Motor neuron (in vitro differentiated cells): ENCODE data around the gene MAST4. TPM values are rescaled to one million over a fixed set of nuclear protein-coding genes. Genes with fewer than 3 reads are reported as not detected.
A peak's percentile ranks its signal among the peaks of the same experiment; 100 is the strongest.
"Not testable (repeated sequence)": the region's sequence is repeated elsewhere in the genome, so short reads cannot be mapped to it uniquely, and the experiment has no call there.

Source experiments
- ATAC-seq, 8 experiments: fragments of 200-7000 bp; cut with Tn5 transposase; replicated peaks in 6 of 8; 2 replicates each; pipeline ENCODE4 v1.8.0; 2021; ENCODE audit warnings: mild to moderate bottlenecking in 8 of 8, moderate library complexity in 8 of 8
- H3K27ac ChIP-seq, 2 donors: fragments of 250-450 bp; sonication (Bioruptor Pico); 2 replicates each; pipeline ENCODE4 v1.9.0; 2021; ENCODE audit warnings: antibody characterized with exemption in 2 of 2, mild to moderate bottlenecking in 2 of 2, moderate library complexity in 1 of 2
- H3K4me1 ChIP-seq, 2 donors: fragments of 250-450 bp; sonication (Bioruptor Pico); replicated peaks in 1 of 2; 2 replicates each; pipeline ENCODE4 v1.6.1; 2021; ENCODE audit warnings: antibody characterized with exemption in 2 of 2, mild to moderate bottlenecking in 2 of 2, moderate library complexity in 1 of 2
- H3K4me3 ChIP-seq, 5 donors: fragments of 250-450 bp; sonication (Bioruptor Pico); 2 replicates each; pipeline ENCODE4 v1.9.0; 2021; ENCODE audit warnings: antibody characterized with exemption in 5 of 5, mild to moderate bottlenecking in 5 of 5, moderate library complexity in 4 of 5
- WGBS, 10 experiments: fragments of 450-650 bp; shearing (Covaris generic); methylation state at CpG; one replicate each; pipeline ENCODE4 v1.0.0; 2022; 5-methylcytosine and 5-hydroxymethylcytosine counted together
- in situ Hi-C, 9 experiments: fragments of 400-800 bp; cut with MboI; loops; one replicate each; pipeline ENCODE4 v1.15.0; 2021; ENCODE audit warnings: low sequenced_read_pairs in 9 of 9, low pct_unique_long_range_greater_than_20kb in 2 of 9; ENCODE audit not compliant: unreplicated experiment in 9 of 9
- total RNA-seq, 8 experiments: library from RNA; unstranded; fragments of 300-600 nt; gene quantifications; 2 replicates each; pipeline versions ENCODE4 v1.2.3 to v1.2.4, GENCODE V29; 2022

Gene MAST4
- total RNA-seq, 8 experiments from 2014 or later, result 4.3 to 26.1 (median 12.9) TPM

DNA sequence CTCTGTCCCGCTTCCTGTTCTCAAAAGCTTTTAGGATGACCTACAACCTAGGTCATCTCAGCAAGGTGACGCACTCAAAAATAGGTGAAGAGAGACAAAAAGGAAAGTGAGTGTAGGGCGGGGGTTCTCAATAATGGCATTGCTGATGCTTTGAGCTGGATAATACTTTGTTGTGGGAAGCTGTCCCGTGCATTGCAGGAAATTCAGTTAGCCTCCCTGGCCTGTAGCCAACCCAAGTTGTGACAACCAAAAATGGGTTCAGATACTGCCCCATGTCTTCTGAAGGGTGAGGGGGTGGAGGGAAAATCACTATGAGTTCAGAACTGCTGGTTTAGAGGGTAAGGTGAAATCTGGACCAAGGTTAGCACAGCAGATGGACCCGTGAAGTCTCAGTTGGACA lies 151.4 kb downstream of the MAST4 start:
- Histone ChIP-seq H3K4me1 (no peaks in the 10 kb centered on the region), H3K27ac (no peak overlapping the region), H3K4me3 (no peak overlapping the region)
- no peak for ATAC-seq
- in situ Hi-C loops, result no loop called here
- WGBS, 10 experiments, result 64 to 100% (median 84%) methylated on average over 1 to 5 of the region's 5 CpGs

DNA sequence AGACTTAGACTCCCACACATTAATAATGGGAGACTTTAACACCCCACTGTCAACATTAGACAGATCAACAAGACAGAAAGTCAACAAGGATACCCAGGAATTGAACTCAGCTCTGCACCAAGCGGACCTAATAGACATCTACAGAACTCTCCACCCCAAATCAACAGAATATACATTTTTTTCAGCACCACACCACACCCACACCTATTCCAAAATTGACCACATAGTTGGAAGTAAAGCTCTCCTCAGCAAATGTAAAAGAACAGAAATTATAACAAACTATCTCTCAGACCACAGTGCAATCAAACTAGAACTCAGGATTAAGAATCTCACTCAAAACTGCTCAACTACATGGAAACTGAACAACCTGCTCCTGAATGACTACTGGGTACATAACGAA lies 156.5 kb downstream of the MAST4 start:
- not testable (repeated sequence) for H3K4me1 ChIP-seq, ATAC-seq, H3K27ac ChIP-seq, H3K4me3 ChIP-seq
- in situ Hi-C loops, result loop anchor here in 8 of 9 experiments (10.0 to 25.0 kb wide), 3 partner anchors 440 to 590 kb away; no protein-coding TSS in a partner anchor
- no CpG with 5 or more reads among the region's 2 CpGs for WGBS, 10 experiments

DNA sequence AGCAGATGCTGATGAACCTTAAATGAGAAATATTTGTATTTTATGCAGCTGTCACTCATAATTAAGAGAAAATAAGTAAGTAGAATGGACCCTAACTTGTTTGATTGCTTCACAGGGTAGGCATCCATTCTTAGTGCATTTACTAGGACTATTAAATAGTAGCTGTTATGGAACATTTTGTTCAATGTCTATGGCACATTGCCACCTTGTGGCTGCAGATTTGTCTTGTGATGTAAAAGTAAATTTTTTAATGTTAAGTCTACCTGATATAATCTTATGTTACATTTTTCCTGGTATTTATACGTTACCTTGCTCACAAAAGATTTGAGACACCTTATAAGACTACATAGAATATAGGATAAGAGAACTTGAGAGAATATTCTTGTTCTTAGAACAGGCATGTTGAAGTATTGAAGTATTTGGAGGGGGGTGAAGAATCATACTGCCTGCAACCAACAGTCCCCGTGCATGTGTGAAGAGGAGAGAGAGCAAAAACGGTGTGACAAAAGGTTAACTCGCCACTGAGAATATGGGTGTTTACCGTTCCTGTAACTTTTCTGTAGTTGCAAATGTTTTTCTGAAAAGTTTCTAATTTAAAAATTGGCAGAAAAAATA lies 161.1 kb downstream of the MAST4 start:
- no peak overlapping the region for H3K27ac ChIP-seq
- H3K4me3 ChIP-seq, result no peak overlapping the region
- H3K4me1 ChIP-seq, result peaks cover 0 to 4% of the 10 kb centered on the region in 2 donors
- ATAC-seq, result peak in 5 of 8 experiments; percentile 36 to 73 (median 59)
- in situ Hi-C loops, result loop anchor here in 8 of 9 experiments (10.0 to 25.0 kb wide), 3 partner anchors 445 to 595 kb away; no protein-coding TSS in a partner anchor
- WGBS, 10 experiments, result 0 to 80% (median 45%) methylated on average over 2 to 5 of the region's 5 CpGs

DNA sequence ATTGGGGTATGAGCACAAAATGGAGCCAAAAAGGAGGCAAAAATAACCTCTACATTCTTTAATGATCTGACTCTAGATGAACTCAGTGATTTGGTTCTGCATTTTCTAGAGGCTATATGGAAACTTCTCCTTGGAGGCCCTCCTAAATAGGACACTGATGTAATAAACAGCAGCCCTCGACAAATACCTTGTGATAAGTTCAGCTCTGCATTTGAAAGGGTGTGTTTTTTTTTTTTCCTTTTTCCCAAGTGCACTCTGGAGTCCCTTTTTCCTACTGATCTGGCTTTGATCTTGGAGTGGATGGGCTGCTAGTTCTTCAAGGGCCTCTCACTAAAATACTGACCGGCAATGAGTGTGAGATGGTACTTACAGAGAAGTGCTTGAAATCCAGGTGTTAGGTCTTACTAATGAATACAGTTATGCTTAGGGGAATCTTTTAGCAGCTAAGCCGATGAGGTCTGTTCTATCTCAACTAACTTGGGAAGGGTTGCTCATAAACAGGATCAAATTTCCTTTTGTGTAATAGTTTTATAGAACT lies 161.7 kb downstream of the MAST4 start:
- Histone ChIP-seq H3K27ac (no peak overlapping the region), H3K4me1 (peaks cover 0 to 4% of the 10 kb centered on the region in 2 donors), H3K4me3 (no peak overlapping the region)
- no peak for ATAC-seq
- in situ Hi-C loops, result loop anchor here in 8 of 9 experiments (10.0 to 25.0 kb wide), 3 partner anchors 446 to 596 kb away; no protein-coding TSS in a partner anchor
- WGBS, 10 experiments, result 19 to 90% (median 66%) methylated on average over 2 to 3 of the region's 3 CpGs; no CpG with 5 or more reads in 2 of the 10 experiments

DNA sequence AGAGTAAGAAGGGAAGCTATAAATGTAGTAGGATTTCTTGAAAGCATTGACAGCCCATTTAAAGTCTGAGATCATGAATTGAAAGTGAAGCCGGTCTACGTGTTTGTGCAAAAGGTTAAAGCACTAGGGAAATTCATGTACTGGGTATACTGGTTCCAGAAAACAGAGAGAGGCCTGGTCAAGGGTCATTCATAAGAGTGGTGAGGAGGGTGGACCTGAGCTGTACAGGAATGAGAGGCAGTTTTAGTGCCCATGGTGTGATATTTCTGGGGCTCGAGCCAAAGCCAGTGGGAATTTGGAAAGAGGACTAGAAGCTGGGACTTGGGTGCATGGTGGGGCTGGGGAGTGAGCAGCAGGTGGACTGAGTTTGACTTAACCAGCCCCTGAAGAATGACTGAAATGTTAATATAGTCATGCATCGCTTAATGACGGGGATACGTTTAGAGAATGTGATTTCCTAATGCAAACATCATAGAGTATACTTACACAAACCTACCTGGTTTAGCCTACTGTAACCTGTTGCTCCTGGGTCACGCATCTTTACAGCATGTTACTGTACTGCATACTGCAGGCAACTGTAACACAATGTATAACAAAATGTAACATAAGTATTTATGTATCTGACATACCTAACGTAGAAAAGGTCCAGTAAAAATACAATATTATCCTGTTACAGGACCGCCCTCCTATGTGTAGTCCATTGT lies 173.0 kb downstream of the MAST4 start:
- in situ Hi-C loops, result loop anchor here in 7 of 9 experiments (25.0 kb wide), 2 partner anchors 457 to 607 kb away; no protein-coding TSS in a partner anchor
- no peak for ATAC-seq

DNA sequence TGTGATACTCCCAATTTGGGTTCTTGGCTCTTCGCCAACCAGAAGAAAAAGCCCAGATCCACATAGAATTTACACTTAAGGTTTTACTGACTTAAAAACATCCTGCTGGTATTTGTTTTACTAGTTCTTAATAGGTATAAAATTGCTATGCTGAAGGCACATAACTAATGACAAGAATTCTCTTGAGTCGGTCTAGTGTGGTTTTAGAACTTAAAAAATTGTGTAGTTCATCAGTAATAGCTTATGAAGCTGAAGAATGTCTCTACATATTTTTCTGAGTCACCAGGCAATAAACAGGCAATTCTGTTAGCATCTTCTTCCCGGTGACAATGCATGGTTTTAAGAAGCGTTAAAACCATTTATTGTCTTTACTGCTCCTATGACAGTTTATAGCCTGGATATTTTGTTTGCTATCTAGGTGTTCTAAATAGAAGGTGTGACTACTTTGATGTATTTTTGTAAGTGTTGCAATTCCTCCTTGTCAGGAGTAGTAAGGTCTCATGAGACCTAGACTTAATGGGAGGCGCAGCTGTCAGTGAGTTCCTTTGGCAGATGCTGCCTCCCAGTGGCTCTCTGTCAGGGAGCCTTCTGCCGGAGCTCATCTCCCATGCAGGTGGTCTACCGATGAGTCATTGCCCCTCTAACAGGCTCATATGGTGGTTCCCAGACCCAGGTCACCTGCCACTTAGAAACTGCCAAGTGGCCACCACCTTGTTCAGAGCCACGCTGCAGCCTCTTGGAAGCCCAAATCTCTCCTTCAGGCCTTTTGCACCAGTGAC lies 173.8 kb downstream of the MAST4 start:
- H3K4me3 ChIP-seq, result no peak overlapping the region
- peak; percentile 37 to 93 (median 83) for ATAC-seq
- H3K27ac ChIP-seq, result no peak overlapping the region
- WGBS, 10 experiments, result 11 to 94% (median 53%) methylated on average over 3 to 6 of the region's 8 CpGs; no CpG with 5 or more reads in 1 of the 10 experiments
- peaks cover 8 to 23% of the 10 kb centered on the region in 2 donors for H3K4me1 ChIP-seq
- in situ Hi-C loops, result loop anchor here in 7 of 9 experiments (25.0 kb wide), 2 partner anchors 458 to 608 kb away; no protein-coding TSS in a partner anchor

More for the DNA sequence above, 173.0 kb downstream of the MAST4 start:
- no peak overlapping the region for H3K4me3 ChIP-seq
- no peak overlapping the region for H3K27ac ChIP-seq
- 53 to 94% (median 87%) methylated on average over 1 to 8 of the region's 9 CpGs for WGBS, 10 experiments
- H3K4me1 ChIP-seq, result peaks cover 7 to 16% of the 10 kb centered on the region in 2 donors

DNA sequence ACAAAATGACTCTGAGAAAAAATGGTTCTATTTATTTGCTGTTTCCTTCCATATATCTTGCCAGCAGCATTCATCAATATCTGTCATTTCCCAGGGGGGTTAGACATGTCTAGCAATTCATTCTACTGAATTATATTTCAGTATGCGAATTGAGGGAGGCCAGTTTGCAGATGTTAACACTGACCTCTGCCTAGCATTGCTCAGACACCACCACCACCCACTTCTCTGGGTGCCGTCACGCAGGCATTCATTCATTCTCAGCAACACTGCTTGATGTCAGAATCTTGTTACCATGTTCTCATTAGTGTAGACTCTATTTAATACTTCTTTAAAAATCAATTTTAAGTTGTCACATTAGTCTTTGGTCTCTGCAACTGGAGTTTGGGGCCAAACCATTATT lies 181.7 kb downstream of the MAST4 start:
- Histone ChIP-seq H3K27ac (no peak overlapping the region), H3K4me3 (no peak overlapping the region), H3K4me1 (peaks cover 20 to 36% of the 10 kb centered on the region in 2 donors)
- 17 to 72% (median 44%) methylated on average over 3 of the region's 3 CpGs; no CpG with 5 or more reads in 6 of the 10 experiments for WGBS, 10 experiments
- peak in 5 of 8 experiments; percentile 62 to 90 (median 73) for ATAC-seq
- in situ Hi-C loops, result no loop called here

DNA sequence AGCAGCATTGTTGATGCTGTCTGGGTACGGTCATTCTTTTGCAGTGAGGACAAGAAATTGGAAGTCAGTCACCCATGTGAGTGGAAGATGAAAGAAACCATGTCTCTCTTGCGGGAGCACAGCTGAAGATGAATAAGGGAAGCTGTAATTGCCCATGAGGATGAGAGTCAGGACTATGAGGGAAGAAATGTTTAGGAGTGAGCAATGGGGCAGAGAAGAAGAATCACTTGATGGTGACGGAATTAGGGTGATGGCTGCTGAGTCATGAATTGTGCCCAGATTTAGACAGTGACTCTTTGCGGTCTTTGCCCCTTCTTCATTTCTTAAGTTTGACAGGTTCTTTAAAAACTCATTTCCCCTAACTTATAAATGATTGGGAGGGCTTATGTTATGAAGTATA lies 183.3 kb downstream of the MAST4 start:
- WGBS, 10 experiments, result 36 to 100% (median 73%) methylated on average over 1 to 4 of the region's 4 CpGs
- in situ Hi-C loops, result no loop called here
- ATAC-seq, result peak in 4 of 8 experiments; percentile 41 to 87 (median 66)
- Histone ChIP-seq H3K27ac (no peak overlapping the region), H3K4me1 (peaks cover 13 to 20% of the 10 kb centered on the region in 2 donors), H3K4me3 (no peak overlapping the region)

DNA sequence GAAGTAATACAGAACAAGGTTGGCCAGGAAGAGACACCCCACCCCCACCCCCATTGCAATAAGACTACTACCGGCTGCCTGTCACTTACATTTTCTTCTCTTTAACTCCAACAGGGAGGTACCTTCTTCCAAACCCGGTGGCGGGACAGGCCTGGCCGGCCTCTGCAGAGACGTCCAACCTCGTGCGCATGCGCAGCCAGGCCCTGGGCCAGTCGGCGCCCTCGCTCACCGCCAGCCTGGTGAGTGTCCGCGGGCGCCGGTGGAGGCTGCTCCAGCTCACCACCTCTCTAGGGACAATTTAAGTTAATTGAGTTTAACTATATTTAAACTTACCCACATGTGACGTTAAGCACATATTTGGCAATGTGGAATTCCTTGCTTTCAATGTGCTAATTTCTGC lies 192.4 kb downstream of the MAST4 start:
- Histone ChIP-seq H3K4me1 (no peaks in the 10 kb centered on the region), H3K27ac (no peak overlapping the region), H3K4me3 (no peak overlapping the region)
- no peak for ATAC-seq
- in situ Hi-C loops, result no loop called here
- 84 to 100% (median 91%) methylated on average over 1 to 9 of the region's 17 CpGs; no CpG with 5 or more reads in 5 of the 10 experiments for WGBS, 10 experiments

DNA sequence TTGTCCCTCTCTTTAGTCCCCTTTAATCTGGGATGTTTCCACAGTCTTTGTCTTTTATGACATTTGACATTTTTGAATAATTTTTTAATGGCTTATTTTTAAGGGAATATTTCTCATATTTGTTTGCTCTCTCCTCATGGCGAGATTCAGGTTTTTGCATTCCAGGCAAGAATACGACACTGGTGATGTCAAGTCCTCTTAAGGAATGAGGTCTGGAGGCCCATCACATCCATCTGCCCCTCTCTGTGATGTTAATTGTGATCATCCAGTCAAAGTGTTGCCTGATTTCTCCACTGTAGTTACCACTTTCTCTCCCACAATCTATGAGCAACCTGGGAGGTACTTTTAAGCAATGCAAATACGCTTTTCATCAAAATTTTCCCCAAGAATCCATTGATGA lies 193.2 kb downstream of the MAST4 start:
- 57 to 100% (median 86%) methylated on average over 1 to 3 of the region's 3 CpGs; no CpG with 5 or more reads in 1 of the 10 experiments for WGBS, 10 experiments
- H3K4me1 ChIP-seq, result no peaks in the 10 kb centered on the region
- no peak overlapping the region for H3K4me3 ChIP-seq
- no peak overlapping the region for H3K27ac ChIP-seq
- no peak for ATAC-seq
- in situ Hi-C loops, result no loop called here

DNA sequence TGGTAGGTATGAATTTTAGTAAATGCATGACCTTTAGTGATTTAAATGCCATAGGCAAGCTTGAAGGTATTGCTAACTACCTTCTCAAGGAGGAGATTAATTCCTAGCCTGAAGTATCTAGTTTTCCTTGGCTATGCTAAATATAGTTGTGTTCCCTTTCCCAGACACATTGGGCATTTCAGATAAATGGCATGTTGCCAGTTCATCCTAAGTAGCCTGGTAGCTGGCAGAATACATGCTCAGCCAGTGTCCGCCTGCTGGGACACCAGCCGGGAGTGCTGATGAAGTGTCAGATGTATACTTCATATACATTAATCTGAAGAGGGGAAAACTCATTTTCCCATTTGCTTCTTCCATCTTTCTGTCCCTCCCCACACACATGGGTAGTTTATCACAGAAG lies 196.9 kb downstream of the MAST4 start:
- ATAC-seq, result no peak
- Histone ChIP-seq H3K27ac (no peak overlapping the region), H3K4me1 (no peaks in the 10 kb centered on the region), H3K4me3 (no peak overlapping the region)
- in situ Hi-C loops, result no loop called here
- WGBS, 10 experiments, result 81 to 100% (median 96%) methylated on average over 1 to 2 of the region's 2 CpGs; no CpG with 5 or more reads in 2 of the 10 experiments

DNA sequence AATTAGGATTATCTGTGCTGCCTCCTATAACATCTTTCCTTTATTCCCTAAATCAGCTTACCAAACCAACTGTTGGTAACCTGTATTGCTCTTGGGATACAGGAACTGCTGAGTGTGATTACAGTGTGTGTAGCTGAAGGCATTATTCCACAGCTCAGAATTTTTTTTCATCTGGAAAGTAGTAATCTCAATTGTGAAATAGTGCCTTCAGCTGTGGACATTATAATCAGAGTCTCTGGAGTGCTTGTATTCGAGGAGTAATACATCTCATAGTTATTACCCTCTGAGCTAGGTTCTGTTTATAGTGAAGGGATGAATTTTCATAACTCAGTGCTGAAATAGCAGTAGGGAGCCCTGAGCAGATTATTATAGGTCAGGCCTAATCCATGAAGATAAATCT lies 199.5 kb downstream of the MAST4 start:
- H3K4me1 ChIP-seq, result no peaks in the 10 kb centered on the region
- ATAC-seq, result peak in 1 of 8 experiments; percentile 72
- 0 to 100% (median 57%) methylated on average over 1 of the region's 1 CpG; no CpG with 5 or more reads in 1 of the 10 experiments for WGBS, 10 experiments
- in situ Hi-C loops, result no loop called here
- H3K4me3 ChIP-seq, result no peak overlapping the region
- H3K27ac ChIP-seq, result no peak overlapping the region
